Measurements from ENCODE around the gene MCM3.

Gene MCM3

DNA sequence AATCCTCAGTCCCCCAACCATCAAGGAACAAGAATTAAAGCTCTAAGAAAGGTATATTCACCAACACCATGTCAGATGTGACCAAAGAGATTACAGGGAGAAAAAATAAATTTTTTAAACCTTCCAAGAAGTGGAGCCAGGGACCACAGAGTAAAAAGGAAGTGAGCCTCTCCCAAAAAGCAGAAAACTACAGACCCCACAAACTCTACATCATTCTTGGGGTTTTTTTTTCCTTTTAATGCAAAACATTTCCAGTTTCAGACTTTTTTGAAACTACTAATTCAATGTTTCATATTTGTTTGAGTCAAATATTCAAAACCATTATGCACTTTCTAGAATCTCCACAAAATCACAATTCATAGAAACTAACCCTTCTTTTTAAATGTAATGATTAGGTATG, 33.4 kb downstream of the MCM3 start:
- DNase-seq (ENCODE audit: low read depth in 2 of 2): no peak

DNA sequence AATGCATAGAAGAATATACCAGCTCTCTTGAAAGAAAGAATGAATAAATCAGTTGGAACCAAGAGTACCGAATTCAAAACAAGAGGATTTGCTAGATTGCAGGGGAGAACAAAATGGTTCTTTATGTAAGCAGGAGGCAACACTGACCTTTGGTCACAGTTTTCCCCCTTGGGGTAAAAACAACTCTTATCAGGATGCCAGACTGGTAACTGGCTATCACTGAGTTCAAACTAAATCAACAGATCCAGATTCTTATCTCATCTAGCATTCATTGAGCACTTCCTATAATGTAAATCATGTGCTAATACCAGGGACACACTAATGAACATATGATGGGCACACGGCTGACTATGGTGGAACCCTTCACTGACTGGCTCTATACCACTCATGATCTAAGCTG, 35.5 kb downstream of the MCM3 start:
- DNase-seq (ENCODE audit: low read depth in 2 of 2): no peak

DNA sequence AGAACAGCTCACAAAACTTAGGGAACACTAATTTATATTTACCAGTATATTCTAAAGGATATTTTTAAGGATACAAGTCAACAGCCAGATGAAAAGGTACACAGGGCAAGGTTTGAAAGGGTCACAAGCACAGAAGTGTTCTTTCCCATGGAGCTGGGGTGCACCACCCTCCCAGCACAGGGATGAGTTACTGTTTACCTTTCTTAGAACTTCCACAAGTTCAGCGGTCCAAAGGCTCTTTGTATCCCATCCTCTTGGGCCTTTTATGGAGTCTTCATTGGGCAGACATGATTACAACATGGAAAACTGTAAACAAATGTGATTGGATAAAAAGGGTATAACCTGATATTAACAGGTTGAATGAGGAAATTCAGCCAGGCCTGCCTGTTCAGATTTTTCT, 39.1 kb downstream of the MCM3 start:
- no peak for DNase-seq (ENCODE audit: low read depth in 2 of 2)

DNA sequence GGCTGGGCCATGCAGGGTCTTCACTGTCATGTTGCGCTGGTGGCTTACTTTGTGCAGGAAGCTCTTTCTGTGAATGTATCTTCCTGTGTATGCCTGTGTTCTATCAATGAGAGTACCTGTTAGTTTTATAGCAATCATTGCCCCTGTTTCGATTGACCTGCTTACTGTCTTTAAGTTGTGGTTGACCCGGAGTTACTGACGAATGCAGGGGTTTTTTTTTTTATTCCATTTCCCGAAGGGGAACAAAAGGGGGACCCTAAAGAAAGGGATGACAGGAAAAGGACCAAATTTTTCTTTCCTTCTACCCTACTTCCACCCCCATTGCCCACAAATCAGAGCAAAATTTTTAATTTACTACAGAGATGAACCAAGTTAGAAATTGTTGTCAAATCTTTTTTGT, 40.1 kb downstream of the MCM3 start, which contains the start of gene IL17F:
IL17F (minus strand) TSS at position 101 of the 400 bp plus-strand sequence; CDS start at position 30, 71 bp downstream.
- no peak for DNase-seq (ENCODE audit: low read depth in 2 of 2)

DNA sequence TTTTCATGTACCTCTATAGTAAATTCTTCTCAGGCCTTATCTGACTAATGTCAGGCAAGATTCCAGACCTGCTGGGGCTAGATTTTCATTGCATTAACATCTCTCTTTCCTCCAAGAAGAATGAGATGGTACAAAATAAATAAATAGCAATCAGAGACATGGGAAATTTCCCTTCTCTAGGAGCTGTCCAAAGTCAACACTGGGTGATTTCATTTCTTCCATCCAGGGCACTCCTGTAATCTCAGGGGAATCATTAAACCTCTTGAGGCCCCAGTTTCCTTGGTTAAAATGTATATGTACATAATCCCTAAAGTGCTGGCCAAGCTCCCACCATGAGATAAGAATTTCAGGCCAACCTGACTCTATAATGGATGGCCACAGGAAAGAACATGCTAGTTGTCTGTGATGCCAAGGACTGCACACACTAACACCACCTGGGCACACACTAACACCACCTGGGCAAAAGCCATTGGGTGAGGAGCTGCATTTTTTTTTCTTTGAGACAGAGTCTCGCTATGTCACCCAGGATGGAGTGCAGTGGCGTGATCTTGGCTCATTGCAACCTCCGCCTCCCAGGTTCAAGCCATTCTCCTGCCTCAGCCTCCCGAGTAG, 41.2 kb downstream of the MCM3 start:
- no peak for DNase-seq (ENCODE audit: low read depth in 2 of 2)

DNA sequence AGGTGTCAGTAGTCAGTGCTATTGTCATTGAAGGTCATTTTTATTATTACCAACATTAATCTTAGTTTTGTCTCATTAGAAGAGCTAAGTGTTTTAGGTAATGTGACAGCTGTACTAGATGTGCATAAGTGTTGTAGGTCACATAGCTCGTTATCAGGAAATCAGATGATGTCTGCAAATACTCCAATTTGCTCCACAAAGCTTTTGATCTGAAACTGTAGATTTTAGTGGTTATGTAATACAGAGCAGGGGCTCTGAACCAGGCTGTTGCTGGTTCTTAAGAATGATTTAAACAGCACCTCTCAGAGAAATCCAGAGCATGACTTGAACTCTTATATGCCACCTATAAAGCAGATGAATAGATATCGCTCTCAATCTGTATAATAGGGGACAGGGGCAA, 42.7 kb downstream of the MCM3 start:
- no peak for DNase-seq (ENCODE audit: low read depth in 2 of 2)

DNA sequence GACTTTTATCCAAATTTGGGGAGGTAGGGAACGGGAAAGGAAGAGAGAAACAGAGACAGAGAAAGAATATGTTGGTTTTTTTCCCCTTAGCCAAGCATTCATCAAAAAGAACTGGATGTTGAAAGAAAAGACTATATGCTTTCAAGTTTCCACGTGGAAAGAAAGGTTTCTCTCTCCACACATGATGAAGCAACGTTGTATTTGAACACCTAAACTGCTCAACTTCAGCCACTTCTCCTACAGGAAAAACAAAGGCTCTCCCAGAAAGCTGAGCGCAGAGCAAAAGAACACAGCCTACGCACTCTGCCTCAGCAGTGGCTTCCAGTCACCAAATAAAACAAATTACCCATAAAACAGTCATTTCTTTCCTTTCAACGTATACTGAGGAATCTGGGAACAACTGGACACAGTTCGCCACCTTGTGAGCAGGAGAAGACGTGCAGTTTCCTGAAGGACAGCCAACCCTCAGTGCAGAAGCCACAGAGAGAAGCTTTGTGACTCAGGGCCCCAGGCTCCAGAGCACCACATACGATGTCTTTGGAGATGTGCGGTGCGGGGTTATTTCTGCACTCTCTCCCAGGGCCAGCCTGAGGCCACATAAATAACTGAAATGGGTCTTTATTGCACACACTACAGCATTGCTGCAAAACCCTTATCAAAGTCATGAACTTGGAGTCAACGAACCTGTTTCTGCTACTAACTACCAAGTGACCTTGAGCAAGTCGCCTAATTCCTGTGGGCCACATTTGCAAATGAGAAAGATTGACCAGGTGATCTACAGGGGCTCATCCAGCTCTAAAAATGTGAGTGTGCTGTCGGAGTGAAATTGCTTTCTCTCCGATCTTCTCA, 50.3 kb downstream of the MCM3 start:
- DNase-seq (ENCODE audit: low read depth in 2 of 2): no peak

DNA sequence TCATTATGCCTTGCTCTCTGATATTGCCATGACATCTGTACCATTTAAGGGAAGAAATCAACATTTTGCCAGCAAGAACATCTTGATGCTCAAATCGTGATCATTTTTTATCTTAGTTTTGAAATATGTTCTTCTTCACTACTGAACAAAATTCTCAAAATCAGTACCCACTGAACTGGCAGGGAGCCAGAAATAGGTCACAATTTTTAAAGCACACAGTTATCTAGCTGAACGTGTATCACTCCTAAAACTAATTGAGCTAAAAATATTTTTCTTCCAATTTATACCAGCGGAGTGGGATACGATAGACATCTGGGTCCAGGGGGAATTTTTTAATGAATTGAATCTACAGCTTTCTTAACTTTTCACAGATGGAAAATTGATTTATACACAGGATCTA, 51.5 kb downstream of the MCM3 start:
- no peak for DNase-seq (ENCODE audit: low read depth in 2 of 2)

DNA sequence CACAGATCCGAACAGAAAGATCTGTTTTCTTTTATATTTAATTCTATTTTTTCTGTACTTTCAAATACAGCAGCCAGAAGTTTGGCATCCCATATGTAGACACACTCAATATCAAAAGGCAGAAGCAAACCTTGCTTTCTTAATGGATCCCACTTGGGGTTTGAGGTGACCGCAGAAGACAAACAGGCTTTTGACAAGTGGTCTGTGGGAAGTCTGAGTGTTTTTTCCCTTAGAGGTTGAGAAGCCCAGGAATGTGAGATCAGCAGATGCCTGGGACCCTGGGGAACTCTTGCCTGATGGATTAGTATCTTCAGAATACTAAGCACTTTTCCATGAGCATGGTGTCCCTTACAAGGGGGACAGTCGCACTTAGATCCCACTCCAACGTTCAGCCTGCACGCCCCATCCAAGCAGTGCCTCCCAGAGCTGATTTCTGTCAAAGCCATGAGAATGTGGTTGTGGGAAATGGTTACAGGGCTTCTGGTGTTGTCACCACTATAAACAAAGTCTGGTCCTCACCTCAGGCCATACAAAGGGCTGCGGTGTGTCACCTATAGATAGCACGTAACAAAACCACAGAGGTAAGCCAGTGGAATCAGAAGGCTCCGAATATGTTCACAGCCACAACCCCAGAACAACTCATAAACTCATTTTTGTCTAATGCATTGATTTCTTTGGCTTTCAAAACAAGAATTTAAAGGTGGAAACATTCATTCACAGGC, 53.0 kb downstream of the MCM3 start:
- DNase-seq (ENCODE audit: low read depth in 2 of 2): no peak

DNA sequence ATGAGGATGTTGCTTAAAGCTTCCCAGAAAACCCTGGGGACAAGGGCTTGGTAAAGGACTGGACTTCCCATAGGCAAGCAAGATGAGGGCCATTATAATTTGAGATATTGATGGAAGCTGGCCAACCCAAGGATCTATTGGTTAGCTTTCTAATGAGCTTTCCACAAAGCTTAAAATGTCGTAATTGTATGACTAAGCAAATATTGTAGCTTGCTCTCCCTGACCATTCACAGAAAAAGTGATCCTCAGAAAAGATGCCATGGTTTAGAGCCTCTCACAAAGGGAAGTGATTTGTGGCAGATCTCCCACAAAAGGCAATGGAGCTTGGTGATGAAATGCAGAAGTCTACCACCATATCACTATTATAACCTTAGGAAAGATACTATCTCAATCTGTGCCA, 53.9 kb downstream of the MCM3 start:
- no peak for DNase-seq (ENCODE audit: low read depth in 2 of 2)

DNA sequence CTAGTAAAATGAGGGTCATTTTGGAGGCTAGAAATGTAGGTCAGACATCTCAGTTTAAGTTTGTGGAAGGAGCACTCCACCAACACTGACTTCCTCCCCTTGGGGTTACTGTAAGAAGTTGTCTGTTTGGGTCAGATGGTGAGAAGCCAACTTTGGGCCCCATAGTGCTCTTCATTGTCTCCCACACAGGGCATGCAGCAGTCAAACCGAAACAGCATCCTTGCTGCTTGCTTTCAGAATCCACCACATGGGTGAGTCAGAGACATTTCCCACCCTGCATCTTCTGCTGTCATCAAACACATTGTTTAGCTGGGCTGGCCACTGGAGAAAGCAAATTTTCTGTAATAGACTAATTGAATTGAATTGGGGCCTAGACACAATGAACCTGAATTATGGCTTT, 57.0 kb downstream of the MCM3 start:
- DNase-seq (ENCODE audit: low read depth in 2 of 2): no peak

DNA sequence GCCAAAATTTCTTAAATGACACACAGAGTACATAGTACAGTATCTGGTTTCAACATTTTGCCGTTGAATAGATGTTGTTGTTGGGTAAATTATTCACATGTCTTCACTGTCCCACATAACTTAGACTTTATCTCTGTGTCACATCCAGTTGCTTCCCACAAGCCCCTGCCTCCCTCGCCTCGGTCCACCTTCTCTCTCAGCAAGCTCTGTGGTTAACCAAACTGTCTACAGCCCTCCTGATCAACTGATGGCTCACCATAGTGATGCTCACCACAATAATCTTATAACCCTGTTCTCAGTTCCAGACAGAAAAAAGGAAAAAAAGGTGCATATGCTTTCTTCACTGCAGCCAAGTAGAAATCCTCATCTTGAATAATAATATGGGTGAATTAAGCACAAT, 63.2 kb downstream of the MCM3 start:
- DNase-seq (ENCODE audit: low read depth in 2 of 2): no peak

DNA sequence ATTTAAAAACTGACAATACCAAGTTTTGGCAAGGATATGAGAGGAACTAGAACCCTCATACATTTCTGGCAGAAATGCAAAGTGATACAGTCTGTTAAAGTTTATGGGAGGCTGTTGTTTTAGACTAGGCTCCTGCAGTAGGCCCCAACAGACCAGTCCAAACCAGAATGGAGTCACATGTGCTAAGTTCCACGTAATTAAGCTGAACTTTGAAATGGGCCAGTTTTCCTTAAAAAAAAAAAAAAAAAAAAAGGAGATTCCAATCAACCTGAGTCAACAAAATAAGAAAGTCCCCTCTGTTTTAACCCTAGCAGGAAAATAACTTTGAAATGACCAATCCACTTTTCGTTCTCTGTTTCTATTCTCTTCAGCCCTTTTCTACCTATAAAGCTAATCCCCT, 66.8 kb downstream of the MCM3 start:
- no peak for DNase-seq (ENCODE audit: low read depth in 2 of 2)

DNA sequence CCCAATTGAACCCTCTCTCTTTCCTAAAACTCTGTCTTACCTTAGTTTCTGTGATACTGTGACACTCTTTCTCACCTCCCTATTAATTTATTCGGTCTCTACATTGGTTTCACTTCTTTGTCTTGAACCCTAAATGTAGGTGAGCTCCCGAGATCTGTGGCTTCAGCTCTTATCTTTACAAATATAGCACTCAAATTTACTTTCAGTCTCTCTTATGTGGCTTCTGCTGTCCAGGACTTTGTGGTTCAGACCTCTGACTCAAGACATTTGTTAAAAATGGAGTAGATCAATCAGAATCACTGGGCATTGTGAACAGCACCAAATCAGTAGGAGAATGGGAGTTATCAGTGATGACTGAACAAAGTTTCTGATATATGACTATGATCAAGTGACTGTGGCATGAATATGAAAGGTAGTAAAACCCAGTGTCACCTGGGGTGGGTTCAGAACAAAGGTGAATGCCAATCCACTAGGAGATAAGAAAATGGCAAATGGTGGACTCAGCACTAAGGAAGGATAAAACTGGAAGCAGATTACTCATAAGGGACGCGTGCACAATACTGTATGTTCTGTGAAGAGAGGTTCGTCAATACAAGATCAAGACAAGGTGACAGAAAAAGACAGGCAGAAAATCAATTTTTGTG, 67.5 kb downstream of the MCM3 start:
- no peak for DNase-seq (ENCODE audit: low read depth in 2 of 2)

DNA sequence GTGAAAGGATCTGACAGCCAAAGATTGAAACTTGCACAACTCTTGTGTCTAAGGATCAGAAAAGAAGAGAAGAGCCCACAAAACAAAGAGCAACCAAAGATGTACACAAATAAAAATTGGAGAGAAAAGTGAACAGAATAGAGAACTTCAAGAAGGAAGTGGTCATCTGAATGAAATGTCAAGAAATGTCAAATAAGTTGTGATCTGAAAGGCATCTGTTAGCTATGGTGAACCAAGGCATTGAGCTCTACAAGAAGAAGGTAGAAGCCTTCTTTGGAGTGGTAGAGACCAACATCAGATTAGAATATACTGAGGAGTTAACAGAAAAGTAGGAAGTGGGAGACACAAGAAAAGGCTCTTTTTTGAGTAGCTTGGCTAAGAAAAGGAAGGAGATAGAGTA, 68.8 kb downstream of the MCM3 start:
- DNase-seq (ENCODE audit: low read depth in 2 of 2): no peak

Measured in stimulated activated CD4-positive, alpha-beta T cell treated with anti-CD3 and anti-CD28 coated beads, Interleukin-1b, Interleukin-23, amount 100 ng/mL, for 1 hour (primary cell).